HG02759 (cell line): Measurements from ENCODE around the gene PPP2R2B.

Experiments used
- ATAC-seq: cut with Tn5 transposase; IDR thresholded peaks from one replicate; pipeline ENCODE4 v1.9.1; 2021; ENCODE audit warnings: mild to moderate bottlenecking, moderate library complexity; ENCODE audit not compliant: unreplicated experiment

PPP2R2B gene

DNA sequence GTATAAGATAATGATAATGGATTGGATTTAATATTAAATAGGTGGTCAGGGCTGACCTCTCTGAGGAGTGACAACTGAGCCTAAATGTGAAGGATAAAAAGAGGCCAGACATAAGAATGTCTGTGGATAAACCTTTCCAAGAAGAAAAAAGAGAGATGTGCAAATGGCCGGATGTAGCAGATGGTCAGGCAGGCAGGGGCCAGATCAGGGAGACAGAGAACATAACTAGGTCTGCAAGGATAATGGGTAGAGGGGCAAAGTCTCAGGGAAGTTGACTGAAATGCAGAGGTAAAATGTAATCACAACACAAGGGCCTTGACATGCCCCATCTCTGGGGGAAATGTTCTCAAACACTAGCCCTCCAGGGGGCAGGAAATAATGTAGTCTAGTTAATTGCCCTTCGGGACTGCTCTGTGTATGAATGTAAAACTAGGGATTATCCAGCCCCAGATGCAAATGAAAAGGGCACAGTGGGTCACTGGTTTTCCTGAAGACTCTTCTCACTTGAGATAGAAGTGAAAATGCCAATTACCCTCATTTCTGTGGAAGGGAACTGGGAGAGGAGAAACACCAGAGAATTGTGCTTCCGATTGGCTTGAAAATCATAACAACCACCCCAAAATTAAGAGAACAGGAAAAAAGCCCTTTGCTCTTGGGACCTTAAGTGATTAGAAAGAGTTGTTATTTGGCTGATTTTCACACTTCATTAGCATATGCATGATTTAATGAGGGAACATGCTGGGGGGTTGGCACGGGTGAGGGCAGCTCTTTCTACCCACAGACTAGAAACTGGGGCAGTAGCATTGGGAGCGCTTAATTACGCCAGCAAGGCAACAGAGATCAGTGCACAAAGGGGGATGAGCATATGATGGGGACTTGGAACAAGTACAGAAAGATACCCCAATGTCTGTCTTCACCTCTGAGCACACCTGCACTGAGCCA lies 88.6 kb downstream of the PPP2R2B start:
- ATAC-seq = no peak

DNA sequence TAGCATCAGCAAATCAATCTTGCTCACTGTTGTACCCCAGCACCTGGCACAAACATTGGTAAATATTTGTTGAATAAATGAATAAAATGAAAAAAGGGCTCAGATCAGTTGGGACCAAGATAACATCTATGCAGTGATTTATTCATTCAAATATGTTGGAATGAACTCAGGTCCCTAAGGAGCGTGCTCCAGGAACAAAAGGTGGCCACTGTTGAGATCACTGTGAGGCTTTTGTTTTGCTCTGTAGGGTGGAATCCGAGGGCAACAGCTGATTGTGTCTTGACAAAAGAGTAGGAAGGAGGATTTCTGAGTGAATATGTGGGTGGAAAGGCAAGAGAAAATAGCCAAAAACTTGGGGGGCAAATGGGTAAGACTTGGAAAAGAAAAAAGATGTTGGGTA lies 89.7 kb downstream of the PPP2R2B start:
- ATAC-seq = no peak

DNA sequence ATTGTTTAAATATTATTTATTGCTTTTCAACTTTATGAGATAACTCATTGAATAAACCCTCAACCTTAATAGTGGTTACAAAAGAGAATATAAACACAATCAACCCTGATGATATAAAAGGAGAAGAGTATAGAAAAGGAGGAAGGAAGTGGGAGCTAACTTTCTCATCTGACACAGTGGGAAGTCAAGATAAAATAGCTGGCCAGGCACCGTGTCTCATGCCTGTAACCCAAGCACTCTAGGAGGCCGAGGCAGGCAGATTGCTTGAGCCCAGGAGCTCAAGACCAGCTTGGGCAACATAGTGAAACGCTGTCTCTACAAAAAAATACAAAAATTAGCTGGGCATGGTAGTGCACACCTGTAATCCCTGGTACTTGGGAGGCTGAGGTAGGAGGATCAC lies 93.5 kb downstream of the PPP2R2B start:
- ATAC-seq = no peak

DNA sequence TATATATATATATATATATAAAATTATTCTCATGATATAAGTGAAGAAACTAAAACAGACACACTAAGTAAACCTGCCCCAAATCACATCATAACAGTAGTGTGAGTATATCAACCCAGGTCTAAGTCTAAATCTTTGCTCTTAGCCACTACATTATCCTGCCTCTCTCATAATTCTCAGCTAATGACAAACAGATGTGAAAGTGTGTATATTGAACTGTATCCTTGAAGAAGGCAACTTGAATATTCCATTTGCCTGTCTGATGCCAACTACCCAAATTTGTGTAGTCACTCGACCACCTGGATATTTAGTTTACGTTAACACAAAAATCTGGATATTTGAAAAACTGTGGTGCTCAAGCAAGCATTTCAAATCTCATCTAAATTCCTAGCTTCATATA lies 97.4 kb downstream of the PPP2R2B start:
- no peak for ATAC-seq

DNA sequence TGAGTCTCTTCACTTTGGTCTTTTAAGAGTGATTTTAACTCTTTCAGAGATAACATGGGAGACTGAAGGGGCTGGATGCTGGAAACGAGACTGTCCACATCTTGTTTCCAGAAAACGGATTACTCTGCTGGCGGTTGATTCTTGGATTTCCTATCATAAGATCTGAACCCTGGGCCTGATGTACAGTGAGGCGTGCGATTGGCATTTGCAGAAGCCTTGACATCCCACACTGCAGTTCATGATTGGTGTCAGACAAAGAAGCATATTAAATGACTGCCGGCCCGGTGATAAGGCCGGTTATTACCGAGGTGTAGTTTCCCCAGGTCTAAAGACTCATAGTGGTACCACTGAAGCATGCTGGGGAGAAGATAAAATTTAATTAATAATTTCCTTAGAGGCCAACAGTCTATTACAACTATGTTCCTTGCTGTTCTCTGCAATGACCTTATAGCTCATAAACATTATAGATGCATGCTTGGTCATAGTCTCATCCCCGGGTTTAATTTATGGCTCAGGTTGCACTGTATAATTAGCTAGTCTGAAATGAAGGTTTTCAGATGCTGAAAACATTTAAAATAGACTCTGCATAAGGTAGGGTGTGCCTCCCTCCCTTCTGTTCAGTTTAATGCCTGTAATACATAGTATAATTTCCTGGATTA lies 99.2 kb downstream of the PPP2R2B start:
- no peak for ATAC-seq

DNA sequence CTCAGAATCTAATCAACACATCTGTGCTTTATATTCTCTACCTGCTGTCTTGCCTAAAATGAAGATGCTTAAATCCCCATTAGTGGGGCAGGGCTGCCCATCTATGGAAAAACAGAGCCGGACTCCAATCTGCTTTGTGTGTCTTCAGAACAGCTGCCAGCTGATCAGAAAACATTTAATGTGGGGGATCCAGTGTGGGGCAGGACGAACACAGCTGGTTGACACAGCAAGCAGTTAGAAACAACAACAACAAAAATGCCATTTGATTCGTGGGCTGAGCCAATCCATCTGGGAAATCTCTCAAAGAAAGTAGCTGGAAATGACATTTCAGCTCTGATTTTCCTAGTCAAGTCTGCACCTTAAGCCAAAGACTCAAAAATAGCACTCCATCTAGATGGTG lies 99.8 kb downstream of the PPP2R2B start:
- ATAC-seq = no peak

DNA sequence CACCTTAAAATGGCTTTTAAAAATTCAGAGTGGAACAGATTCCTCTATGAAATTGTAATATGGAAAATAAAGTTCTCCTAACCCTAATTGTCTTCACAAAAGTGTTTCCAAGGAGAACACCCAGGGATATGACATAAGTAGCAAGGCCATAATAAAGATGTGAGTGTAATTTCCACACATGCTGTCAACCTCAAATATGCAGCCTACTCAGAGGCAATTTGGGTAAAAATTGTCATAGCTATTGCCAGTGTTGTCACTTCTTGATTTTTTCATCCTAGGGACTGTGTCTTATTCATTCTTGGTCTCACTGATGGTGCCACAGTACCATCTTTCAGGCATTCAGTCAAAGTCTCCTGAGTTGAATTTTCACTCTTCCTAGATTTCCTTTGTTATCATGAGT lies 100.3 kb downstream of the PPP2R2B start:
- no peak for ATAC-seq

DNA sequence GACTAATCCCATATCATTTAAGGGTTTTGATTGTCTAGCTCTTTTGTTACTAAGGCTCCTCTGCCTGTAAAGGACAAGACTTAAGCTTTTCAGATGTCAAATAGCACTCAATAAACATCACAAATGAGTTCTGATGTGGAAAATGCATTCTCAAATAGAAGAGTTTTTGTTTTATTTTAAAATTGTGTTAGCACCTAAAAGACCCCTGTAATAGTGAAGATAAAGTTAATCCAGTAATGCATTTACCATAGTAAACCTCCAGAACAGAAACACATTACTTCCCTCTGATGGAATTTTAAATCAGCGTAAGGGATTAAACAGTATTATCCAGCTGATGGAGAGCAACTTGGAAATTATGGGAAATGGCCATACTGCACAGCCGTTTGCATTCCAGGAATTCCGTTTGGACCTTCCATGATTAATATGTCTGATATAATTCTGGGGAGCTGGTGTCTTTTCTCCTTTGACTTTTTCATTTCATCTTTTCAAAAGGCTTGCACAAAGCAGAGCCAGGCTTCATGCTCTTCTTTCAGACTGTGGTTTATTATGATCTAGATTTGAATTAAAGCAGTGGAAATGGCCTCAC lies 105.6 kb downstream of the PPP2R2B start:
- ATAC-seq = no peak

DNA sequence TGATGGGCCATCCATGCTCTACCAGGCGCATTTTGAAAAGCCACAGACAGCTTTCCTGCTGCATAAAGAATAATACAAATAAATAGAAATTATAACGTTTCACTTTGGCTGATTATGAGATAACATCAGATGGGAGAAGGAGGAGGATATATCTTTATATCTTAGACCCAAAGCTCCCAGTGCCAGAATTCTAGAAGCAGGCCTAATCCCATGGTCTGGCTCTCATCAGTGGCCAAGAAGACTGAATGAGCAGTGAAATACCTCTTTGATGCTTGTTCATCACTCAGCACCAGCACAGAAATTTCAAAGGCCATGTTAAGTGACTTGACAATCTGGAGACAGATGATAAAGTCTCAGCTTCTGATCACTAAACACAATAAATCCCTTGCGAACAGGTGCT lies 107.6 kb downstream of the PPP2R2B start:
- no peak for ATAC-seq

DNA sequence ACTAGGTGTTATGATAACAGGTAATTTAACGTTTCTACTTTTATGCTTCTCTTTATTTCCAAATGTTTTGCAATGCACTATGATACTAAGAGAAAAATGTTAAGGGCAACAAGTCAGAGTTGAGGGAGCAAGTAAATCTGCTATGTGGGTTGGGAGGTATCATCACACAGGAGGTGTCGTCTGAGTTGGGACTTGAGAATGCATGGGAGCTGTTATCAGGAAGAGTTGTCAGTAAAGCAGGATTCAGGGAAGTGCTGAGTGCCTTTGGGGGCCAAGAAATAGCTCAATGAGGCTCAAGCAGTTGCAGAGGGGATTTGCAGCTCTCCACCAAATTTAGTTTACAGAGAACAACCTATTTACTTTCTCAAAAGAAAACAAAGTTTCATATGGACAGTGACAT lies 108.0 kb downstream of the PPP2R2B start:
- no peak for ATAC-seq

DNA sequence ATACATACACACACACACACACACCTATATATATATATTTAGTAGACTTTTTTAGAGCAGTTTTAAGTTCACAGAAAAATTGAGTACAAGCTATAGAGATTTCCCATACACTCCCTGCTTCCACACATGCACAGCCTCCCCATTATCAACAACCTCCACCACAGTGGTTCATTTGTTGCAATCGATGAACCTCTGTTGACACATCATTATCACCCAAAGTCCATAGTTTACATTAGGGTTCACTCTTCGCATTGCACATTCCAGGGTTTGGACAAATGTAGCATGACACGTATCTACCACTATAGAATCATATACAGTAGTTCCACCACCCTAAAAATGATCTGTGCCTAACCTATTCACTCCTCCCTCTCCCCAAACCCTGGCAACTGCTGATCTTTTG lies 111.0 kb downstream of the PPP2R2B start:
- ATAC-seq = no peak

DNA sequence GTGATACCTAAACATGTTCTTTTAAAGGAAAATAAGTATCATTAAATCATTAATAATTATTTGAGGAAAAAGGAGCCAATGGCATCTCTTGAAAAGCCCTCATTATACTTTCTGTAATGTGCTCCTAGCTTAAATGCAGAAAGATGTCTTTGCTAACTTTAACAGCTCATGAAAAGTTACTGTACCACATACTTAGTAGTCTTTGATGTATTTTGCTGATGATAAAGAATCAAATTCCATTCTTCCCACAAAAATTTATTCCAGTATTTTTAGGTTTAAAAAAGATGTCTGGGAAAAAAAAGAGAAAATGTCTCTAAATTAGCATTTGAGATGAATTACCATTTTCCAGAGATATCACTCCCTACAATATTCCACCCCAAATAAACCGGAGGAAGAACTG lies 112.5 kb downstream of the PPP2R2B start:
- no peak for ATAC-seq

DNA sequence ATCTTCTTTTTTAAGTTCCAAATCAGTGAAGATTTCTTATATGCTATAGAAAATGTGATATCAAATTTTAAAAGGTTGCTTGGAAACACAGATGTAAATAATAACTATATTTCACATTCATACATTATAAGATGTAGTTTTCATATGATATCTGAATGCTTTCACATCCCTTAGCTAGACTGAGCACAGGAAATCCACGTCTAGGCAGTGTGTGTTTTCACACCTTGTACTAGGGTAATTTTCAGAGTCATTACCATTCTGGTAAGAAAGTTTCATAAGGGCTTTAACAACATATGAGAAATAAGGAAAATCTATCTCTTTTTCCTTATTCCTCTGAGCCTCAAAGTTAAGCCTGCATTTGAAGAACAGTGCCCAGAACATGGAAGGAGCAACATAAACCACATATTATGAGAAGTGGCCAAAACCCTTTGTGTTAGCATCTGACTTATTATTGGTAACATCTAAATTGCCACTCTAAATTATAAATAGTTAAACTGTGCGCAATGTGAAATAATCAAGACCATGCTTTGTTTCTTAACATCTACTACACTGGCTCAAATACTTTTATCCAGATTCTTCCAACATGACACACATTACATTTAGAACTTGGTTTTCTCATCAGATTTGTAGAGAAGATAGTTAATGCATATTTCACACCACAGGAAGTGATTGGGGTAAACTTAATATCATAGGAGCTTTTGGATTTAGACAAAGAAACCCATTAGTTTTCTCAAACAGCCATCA lies 113.3 kb downstream of the PPP2R2B start:
- ATAC-seq = no peak

DNA sequence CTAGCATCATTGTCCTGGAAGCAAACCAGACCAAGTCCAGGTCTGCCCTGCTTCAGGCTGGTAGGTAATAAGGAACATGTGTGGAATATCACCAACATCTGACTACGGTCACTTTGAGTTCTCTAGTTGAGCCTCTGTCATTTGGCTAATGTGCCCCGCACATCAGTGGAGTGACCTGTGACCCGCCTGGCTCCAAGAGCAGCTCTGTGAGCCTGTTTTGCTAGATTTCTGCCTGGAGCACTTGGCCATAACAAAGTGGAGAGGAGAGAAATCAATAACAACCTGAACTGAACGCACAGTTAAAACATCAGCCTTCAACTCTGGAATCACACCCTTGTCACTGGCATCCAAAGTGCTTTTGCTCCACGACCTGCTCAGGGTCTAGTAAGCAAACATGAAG lies 115.7 kb downstream of the PPP2R2B start:
- no peak for ATAC-seq

DNA sequence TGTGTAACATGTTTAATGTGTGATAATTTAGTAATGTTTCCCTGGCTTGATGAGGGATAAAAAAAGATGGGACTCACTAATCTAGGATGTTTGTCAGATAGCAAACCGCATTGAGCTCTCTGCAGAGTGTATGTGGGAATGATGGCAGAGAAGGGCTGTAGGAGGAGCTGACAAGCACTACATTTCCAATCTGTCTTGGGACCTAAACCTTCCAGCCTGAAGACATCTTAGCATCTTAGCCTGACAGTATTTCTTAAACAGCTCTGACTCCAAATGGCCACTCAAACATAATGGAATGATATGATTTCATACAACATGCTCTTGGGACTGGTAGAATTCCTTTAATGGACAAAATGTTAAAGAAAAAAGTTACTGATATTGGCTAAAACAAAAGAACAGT lies 116.7 kb downstream of the PPP2R2B start:
- no peak for ATAC-seq

DNA sequence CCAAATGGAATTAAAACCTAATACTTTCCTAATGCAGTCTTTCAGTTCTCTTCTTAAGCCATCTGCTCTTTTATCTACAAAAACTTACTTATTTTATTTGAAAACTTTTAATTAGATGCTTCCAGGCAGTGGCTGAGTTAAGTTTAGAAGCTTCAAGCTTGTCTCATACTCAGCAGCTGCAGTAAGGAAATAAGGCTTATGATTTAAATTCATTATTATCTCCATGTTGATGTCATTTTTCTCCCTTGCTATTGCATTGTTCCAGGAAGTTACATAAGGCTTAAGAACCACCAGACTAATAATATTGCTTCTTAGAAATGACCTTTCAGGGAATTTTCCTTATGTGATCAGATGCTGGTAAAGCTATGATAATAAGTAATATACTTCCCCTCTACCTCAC lies 119.6 kb downstream of the PPP2R2B start:
- no peak for ATAC-seq

DNA sequence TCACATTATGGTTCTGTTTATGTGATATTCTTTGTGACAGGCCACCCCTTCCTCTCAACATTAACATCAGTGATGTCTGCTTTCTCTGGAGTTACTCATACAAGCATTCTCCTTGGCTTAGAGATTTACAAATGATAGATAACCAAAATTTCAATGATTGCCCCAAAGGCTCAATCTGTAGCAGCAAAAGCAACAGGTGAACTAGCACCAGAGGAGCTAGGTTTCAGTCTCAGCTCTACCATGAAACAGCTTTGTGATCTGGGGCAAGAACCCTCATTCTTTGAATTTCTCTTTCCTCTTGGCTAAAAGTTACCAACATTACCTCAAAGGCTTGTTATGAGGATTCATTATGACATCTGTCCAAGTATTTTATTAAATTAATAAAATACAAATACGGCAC lies 120.5 kb downstream of the PPP2R2B start:
- ATAC-seq = no peak

DNA sequence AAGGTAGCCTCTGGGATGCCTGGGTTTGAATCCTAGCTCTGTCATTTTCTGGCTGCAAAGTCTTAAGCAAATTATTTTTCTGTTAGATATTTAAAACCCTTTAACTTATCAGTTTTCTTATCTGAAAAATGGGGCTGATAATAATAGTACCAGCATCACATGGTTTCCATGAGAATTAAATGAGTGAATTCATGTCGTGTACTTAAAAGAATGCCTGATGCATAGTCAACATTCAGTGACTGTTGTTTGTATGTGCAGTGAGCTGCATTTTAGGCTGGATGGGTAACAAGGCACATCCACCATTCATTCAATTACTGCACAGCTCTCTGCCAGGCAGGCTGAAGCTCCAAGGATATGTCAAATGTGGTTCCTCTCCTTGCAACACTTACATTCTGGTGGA lies 122.0 kb downstream of the PPP2R2B start:
- ATAC-seq = no peak

DNA sequence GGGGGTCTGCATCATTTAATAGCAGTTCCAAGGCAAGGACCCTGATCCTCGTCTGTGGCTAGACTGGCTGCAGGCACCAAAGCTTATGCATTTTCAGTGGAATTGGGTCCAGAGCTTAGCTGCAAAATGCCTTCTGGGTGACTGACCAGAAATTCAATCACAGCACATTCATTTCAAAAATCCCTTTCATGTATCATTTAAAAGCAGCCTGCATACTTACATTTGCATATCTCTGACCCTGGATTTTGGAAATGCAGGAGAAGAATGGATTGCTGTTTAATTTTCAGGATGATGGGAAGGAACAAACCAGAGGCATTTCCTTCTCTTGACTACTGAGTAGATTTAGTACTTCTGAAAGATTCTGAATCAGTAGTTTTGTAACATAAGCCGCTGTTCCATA lies 122.8 kb downstream of the PPP2R2B start:
- no peak for ATAC-seq

DNA sequence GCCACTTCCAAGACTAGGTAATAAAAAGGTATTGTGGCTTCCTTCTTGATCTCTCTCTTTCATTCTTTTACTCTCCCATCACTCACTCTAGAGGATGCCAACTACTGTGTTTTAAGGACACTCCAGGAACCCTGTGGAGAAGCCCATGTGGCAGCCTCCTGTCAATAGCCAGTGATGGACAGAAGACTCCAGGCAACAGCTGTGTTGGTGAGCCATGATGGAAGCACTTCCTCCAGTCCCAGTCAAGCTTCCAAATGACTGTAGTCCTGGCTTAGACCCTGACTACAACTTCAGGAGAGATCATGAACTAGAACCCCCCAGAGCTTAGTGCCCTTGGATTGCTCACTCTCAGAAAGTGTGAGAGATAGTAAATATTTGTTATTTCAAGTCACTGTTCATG lies 123.9 kb downstream of the PPP2R2B start:
- ATAC-seq = no peak

DNA sequence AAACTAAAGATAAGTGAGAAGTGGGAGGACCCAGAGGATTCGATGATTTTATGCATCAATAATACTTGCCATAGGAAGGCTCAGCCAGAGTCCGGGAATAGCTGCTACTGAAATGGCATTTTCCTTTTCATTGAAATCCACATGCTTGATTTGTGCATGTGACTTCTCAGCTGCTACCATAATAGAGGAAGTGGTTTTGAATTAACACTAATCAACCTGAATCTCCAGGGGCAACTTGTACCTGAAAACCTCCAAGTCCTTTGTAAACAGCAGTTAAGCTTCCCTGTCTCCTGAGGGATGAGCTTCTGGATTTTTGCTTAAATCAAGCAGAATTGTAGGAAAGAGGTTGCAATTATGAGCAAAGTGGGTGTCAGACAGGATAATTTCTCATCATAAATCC lies 124.9 kb downstream of the PPP2R2B start:
- ATAC-seq = no peak
